IMR-90 (cell line): Measurements from ENCODE around the gene CALU. TPM values are rescaled to one million over a fixed set of nuclear protein-coding genes. Genes with fewer than 3 reads are reported as not detected.

ENCODE experiments used
- ATAC-seq: fragments of 200-7000 bp; cut with Tn5 transposase; 2 replicates; pipeline ENCODE4 v1.9.1; 2020; ENCODE audit warnings: low read depth, mild to moderate bottlenecking, moderate library complexity
- BruUV-seq: library from RNA; stranded (reverse); fragments of 400-500 nt; replicated peaks from 2 replicates; lab custom pipeline; 2021; lab: Mats Ljungman, UMichigan
- CTCF ChIA-PET: fragments of 300-600 bp; formaldehyde crosslinking; extraction: SDS; loops from one replicate; lab custom pipeline; 2021; ENCODE audit warnings: antibody characterized with exemption; lab: Yijun Ruan, JAX
- POLR2A ChIA-PET: fragments of 300-600 bp; sonication (Branson Sonifier 250); formaldehyde crosslinking; loops from one replicate; lab custom pipeline; 2022; ENCODE audit warnings: antibody characterized with exemption; ENCODE audit not compliant: unreplicated experiment; lab: Charles Lee
- DNase-seq: peaks from one replicate; pipeline ENCODE4 v3.0.0; 2013
- H2AFZ ChIP-seq: replicated peaks from 2 replicates; pipeline ENCODE3; 2013; ENCODE audit warnings: low read length, mild to moderate bottlenecking; ENCODE audit not compliant: poor library complexity
- H2AK5ac ChIP-seq: 2 replicates; pipeline ENCODE4 v1.6.1; 2013; ENCODE audit warnings: low read depth, low read length, inconsistent platforms
- H2AK9ac ChIP-seq: replicated peaks from 2 replicates; pipeline ENCODE3; 2013; ENCODE audit warnings: mild to moderate bottlenecking, low read depth, low read length, moderate library complexity; ENCODE audit not compliant: poor library complexity
- H2BK120ac ChIP-seq: 2 replicates; pipeline ENCODE4 v1.6.1; 2013; ENCODE audit warnings: low read depth, low read length, inconsistent platforms
- H2BK15ac ChIP-seq: 3 replicates; pipeline ENCODE4 v1.6.1; 2013; ENCODE audit warnings: low read depth, low read length, inconsistent platforms
- H2BK20ac ChIP-seq: 2 replicates; pipeline ENCODE4 v1.6.1; 2013; ENCODE audit warnings: low read depth, mild to moderate bottlenecking, inconsistent platforms, low read length, moderate library complexity
- H2BK5ac ChIP-seq: 2 replicates; pipeline ENCODE4 v1.6.1; 2013; ENCODE audit warnings: mild to moderate bottlenecking, low read depth, low read length, inconsistent platforms; ENCODE audit not compliant: poor library complexity, severe bottlenecking
- H3K14ac ChIP-seq: replicated peaks from 2 replicates; pipeline ENCODE4 v1.6.1; 2013; ENCODE audit warnings: low read depth, low read length, inconsistent platforms
- H3K18ac ChIP-seq: 2 replicates; pipeline ENCODE4 v1.6.1; 2013; ENCODE audit warnings: low read depth, low read length, control low read depth
- H3K23ac ChIP-seq: 2 replicates; pipeline ENCODE4 v1.6.1; 2013; ENCODE audit warnings: low read depth, low read length, inconsistent platforms
- H3K27ac ChIP-seq: 2 replicates; pipeline ENCODE4 v1.5.1; 2013; ENCODE audit warnings: mild to moderate bottlenecking, control low read depth, low read length; ENCODE audit not compliant: insufficient read depth
- H3K27me3 ChIP-seq: 2 replicates; pipeline ENCODE4 v1.6.1; 2013; ENCODE audit warnings: low read length; ENCODE audit not compliant: control insufficient read depth, insufficient read depth
- H3K36me3 ChIP-seq: 2 replicates; pipeline ENCODE4 v1.6.1; 2013; ENCODE audit warnings: low read length, mixed read lengths; ENCODE audit not compliant: control insufficient read depth, insufficient read depth
- H3K4ac ChIP-seq: 2 replicates; pipeline ENCODE4 v1.6.1; 2013; ENCODE audit warnings: low read depth, low read length, inconsistent platforms
- H3K4me1 ChIP-seq: 2 replicates; pipeline ENCODE4 v1.6.1; 2013; ENCODE audit warnings: low read length, mixed read lengths; ENCODE audit not compliant: control insufficient read depth, insufficient read depth
- H3K4me2 ChIP-seq: 2 replicates; pipeline ENCODE4 v1.6.1; 2013; ENCODE audit warnings: low read depth, mild to moderate bottlenecking, control low read depth, low read length, moderate library complexity
- H3K4me3 ChIP-seq: 2 replicates; pipeline ENCODE4 v1.5.1; 2013; ENCODE audit warnings: low read depth, mild to moderate bottlenecking, control low read depth, low read length, moderate library complexity; ENCODE audit not compliant: insufficient read depth
- H3K56ac ChIP-seq: 2 replicates; pipeline ENCODE4 v1.6.1; 2013; ENCODE audit warnings: low read length, inconsistent platforms; ENCODE audit not compliant: insufficient read depth; ENCODE audit errors: extremely low read depth
- H3K79me1 ChIP-seq, 2 experiments: 2 replicates each; pipeline ENCODE4 v1.6.1; 2013; ENCODE audit warnings: low read length in 2 of 2, inconsistent platforms in 1 of 2, low read depth in 1 of 2
- H3K9ac ChIP-seq: 2 replicates; pipeline ENCODE4 v1.6.1; 2013; ENCODE audit warnings: low read depth, low read length, control low read depth
- H3K9me1 ChIP-seq: 2 replicates; pipeline ENCODE4 v1.6.1; 2013; ENCODE audit warnings: low read length, inconsistent platforms; ENCODE audit not compliant: insufficient read depth
- H3K9me3 ChIP-seq: 2 replicates; pipeline ENCODE4 v1.6.1; 2013; ENCODE audit warnings: low read length; ENCODE audit not compliant: control insufficient read depth, insufficient read depth
- H4K20me1 ChIP-seq: 2 replicates; pipeline ENCODE4 v1.6.1; 2013; ENCODE audit warnings: low read length, inconsistent platforms; ENCODE audit not compliant: insufficient read depth
- H4K5ac ChIP-seq: 2 replicates; pipeline ENCODE4 v1.6.1; 2013; ENCODE audit warnings: mild to moderate bottlenecking, low read depth, low read length, control low read depth
- H4K8ac ChIP-seq, 2 experiments: 2 replicates each; pipeline ENCODE4 v1.6.1; 2013; ENCODE audit warnings: low read depth in 2 of 2, low read length in 2 of 2, control low read depth in 1 of 2, inconsistent platforms in 1 of 2
- H4K91ac ChIP-seq: 2 replicates; pipeline ENCODE4 v1.6.1; 2013; ENCODE audit warnings: low read depth, low read length, inconsistent platforms; ENCODE audit not compliant: insufficient read depth
- BHLHE40 ChIP-seq: fragments of 150-350 bp; IDR thresholded peaks from 2 replicates; pipeline ENCODE4 v1.6.1; 2016; ENCODE audit warnings: mild to moderate bottlenecking, low read depth, low read length
- FOS ChIP-seq: fragments of 150-350 bp; IDR thresholded peaks from 2 replicates; pipeline ENCODE4 v1.6.1; 2016; ENCODE audit warnings: low read depth, low read length
- MXI1 ChIP-seq: IDR thresholded peaks from 2 replicates; pipeline ENCODE4 v1.6.1; 2012; ENCODE audit warnings: low read depth, mild to moderate bottlenecking, low read length, moderate library complexity, borderline replicate concordance
- RFX5 ChIP-seq: IDR thresholded peaks from 2 replicates; pipeline ENCODE4 v1.8.0; 2012; ENCODE audit warnings: low read depth, mild to moderate bottlenecking, low read length, moderate library complexity
- WGBS, 2 experiments: methylation state at CpG; one replicate each; pipeline versions ENCODE4 v1.1.5 to v1.1.7; 2013; ENCODE audit warnings: missing lambda C conversion rate in 2 of 2; ENCODE audit not compliant: insufficient read length in 1 of 2; ENCODE audit errors: extremely low coverage in 2 of 2; 5-methylcytosine and 5-hydroxymethylcytosine counted together
- dilution Hi-C: fragments of 300-500 bp; cut with HindIII; formaldehyde crosslinking; loops from one replicate; pipeline ENCODE4 v1.14.3; 2018; ENCODE audit warnings: low sequenced_read_pairs; ENCODE audit not compliant: unreplicated experiment
- in situ Hi-C: fragments of 300-500 bp; cut with MboI; formaldehyde crosslinking; loops from 3 replicates; pipeline ENCODE4 v1.14.3; 2019; ENCODE audit warnings: low sequenced_read_pairs, inconsistent platforms, mixed read lengths
- intact Hi-C: fragments of 100-400 bp; cut with micrococcal nuclease; formaldehyde crosslinking; loops from 2 replicates; pipeline ENCODE4 v1.10.0; 2022
- polyA plus RNA-seq, 3 experiments: library from polyadenylated mRNA; depleted of rRNA; stranded (reverse); fragments of >200 nt; gene quantifications; 2 replicates each; pipeline ENCODE4 v1.2.3, GENCODE V29; 2012; ENCODE audit warnings: low replicate concordance in 1 of 3
- total RNA-seq: library from RNA; depleted of rRNA; stranded (reverse); fragments of >200 nt; gene quantifications from 2 replicates; pipeline ENCODE4 v1.2.3, GENCODE V29; 2012
- TF ChIP-seq, protein P1 (sequence below): fragments of 150-350 bp; IDR thresholded peaks from 2 replicates; pipeline ENCODE4 v1.6.1; 2016; ENCODE audit warnings: low read depth, mild to moderate bottlenecking, low read length, moderate library complexity, borderline replicate concordance

Gene CALU
- total and polyA plus RNA-seq, 2 of the 4 experiments (the other 2 are of a cell fraction), result 421 to 525 TPM

DNA sequence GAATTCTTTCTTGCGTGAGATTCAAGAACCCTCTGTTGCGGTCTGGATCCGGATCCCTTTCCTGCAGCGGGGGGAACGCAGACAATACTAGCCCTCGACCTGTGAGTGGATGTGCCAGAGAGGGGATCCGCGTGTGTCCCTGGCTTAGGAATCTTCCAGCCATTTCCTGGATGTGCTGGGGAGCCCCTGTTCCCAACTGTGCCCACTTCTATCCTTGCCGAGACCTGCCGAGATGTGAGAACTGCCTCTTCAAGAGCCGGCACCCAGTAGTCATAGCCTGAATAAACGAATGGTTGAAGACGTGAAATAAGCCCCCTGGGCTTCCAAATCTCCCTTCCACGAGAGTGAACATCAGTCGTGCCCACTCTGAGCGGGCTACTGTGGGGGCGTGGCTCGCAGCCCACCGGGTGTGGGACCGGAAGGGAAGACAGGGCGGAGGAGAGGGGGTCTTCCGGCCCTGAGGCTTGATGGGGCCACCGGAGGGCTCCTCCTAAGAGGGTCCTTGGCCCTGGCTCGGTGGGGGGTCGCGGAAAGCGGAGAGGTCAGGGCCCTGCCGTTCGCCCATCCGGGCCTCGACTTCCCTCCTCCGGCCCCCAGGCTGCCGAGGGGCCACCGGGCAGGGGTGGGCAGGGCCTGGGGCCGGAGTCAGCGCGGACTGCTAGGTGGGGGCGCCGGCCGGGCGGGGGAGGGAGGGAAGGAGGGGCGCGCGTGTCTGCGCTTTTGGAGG, 51.3 kb downstream of the CALU start:
- peak overlapping the region; percentile 31; the same call in 1 of the 2 replicates for H3K4ac ChIP-seq
- peaks cover 5% of the 10 kb centered on the region for H3K36me3 ChIP-seq
- CTCF ChIA-PET, result no interaction called here
- dilution Hi-C loops (no loop called here), in situ Hi-C loops (no loop called here), intact Hi-C loops (loop anchor here (5.0 kb wide), 1 partner anchor 37 kb away; no protein-coding TSS in a partner anchor)
- H2BK120ac ChIP-seq, result no peak overlapping the region
- POLR2A ChIA-PET, result no interaction called here
- 0 out of 2 replicates have a peak overlapping the region, but pooled peaks have one; percentile 41 for H4K91ac ChIP-seq
- 0 out of 2 replicates have a peak overlapping the region, but pooled peaks have one; percentile 38 for H3K23ac ChIP-seq
- peak overlapping the region; percentile 76 for H3K18ac ChIP-seq
- no peaks in the 10 kb centered on the region for H4K20me1 ChIP-seq
- TF ChIP-seq MXI1, result no peak
- TF ChIP-seq FOS, result no peak
- TF ChIP-seq, protein P1, sequence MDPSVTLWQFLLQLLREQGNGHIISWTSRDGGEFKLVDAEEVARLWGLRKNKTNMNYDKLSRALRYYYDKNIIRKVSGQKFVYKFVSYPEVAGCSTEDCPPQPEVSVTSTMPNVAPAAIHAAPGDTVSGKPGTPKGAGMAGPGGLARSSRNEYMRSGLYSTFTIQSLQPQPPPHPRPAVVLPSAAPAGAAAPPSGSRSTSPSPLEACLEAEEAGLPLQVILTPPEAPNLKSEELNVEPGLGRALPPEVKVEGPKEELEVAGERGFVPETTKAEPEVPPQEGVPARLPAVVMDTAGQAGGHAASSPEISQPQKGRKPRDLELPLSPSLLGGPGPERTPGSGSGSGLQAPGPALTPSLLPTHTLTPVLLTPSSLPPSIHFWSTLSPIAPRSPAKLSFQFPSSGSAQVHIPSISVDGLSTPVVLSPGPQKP, result no peak
- TF ChIP-seq BHLHE40, result no peak
- no peak for TF ChIP-seq RFX5
- ATAC-seq (peak; percentile 28), DNase-seq (no peak)
- H4K5ac ChIP-seq, result 0 out of 2 replicates have a peak overlapping the region, but pooled peaks have one; percentile 51
- H3K56ac ChIP-seq, result no peak overlapping the region
- H3K27me3 ChIP-seq, result peaks cover 12% of the 10 kb centered on the region; the same call in 1 of the 2 replicates
- peak overlapping the region; percentile 88 to 95; a peak in 3 of 4 replicates for H4K8ac ChIP-seq
- no peak overlapping the region for H2BK5ac ChIP-seq
- H3K4me2 ChIP-seq, result peak overlapping the region; percentile 94
- H2AFZ ChIP-seq, result peak overlapping the region; percentile 94
- H2BK15ac ChIP-seq, result no peak overlapping the region; the same call in 2 of the 3 replicates
- peak overlapping the region; percentile 44 for H2AK9ac ChIP-seq
- H3K9me3 ChIP-seq, result no peaks in the 10 kb centered on the region
- peak overlapping the region; percentile 78 for H3K9ac ChIP-seq
- H3K27ac ChIP-seq, result no peak overlapping the region; the same call in 1 of the 2 replicates
- no TSS peak for BruUV-seq
- no peaks in the 10 kb centered on the region for H3K9me1 ChIP-seq
- H2BK20ac ChIP-seq, result no peak overlapping the region
- H3K79me1 ChIP-seq, result peaks cover 0 to 13% of the 10 kb centered on the region in 2 experiments; a peak in 2 of 4 replicates
- no peak overlapping the region for H3K14ac ChIP-seq
- H2AK5ac ChIP-seq, result peak overlapping the region; percentile 45; the same call in 1 of the 2 replicates
- peak overlapping the region; percentile 95 for H3K4me3 ChIP-seq
- peaks cover 6% of the 10 kb centered on the region for H3K4me1 ChIP-seq
- WGBS, 2 experiments, result 40% methylated on average over 2 of the region's 45 CpGs; no CpG with 5 or more reads in 1 of the 2 experiments
